Natural killer cell treated with Interleukin-12 subunit alpha and Interleukin-12 subunit beta and Interleukin-15 and Interleukin-18, amount 100 ng/mL, for 72 hours (primary cell): ENCODE data around the gene SBSN. TPM values are rescaled to one million over a fixed set of nuclear protein-coding genes. Genes with fewer than 3 reads are reported as not detected.
A peak's percentile ranks its signal among the peaks of the same experiment; 100 is the strongest.

Experiments used
- ATAC-seq, 2 donors: fragments of 150-1000 bp; cut with Tn5 transposase in 1 of 2; sonication (Bioruptor Pico), chemical (Tn5 transposase) in 1 of 2; 2 replicates each; pipeline ENCODE4 v1.10.0; 2021
- DNase-seq: peaks from one replicate; pipeline ENCODE4 v3.0.0; 2022; ENCODE audit warnings: low spot score
- H3K27ac Mint-ChIP-seq, 2 donors: 1 replicate in 1 of 2; 2 replicates in 1 of 2; pipeline ENCODE4 v1.8.0; 2022; ENCODE audit warnings: mixed read lengths in 2 of 2, mild to moderate bottlenecking in 1 of 2, moderate library complexity in 1 of 2
- H3K27me3 Mint-ChIP-seq, 2 donors: 1 replicate in 1 of 2; 2 replicates in 1 of 2; pipeline ENCODE4 v1.8.0; 2022; ENCODE audit warnings: mixed read lengths in 2 of 2
- H3K36me3 Mint-ChIP-seq: one replicate; pipeline ENCODE4 v1.8.0; 2022; ENCODE audit warnings: mixed read lengths
- H3K4me1 Mint-ChIP-seq, 2 donors: 1 replicate in 1 of 2; 2 replicates in 1 of 2; pipeline ENCODE4 v1.8.0; 2022; ENCODE audit warnings: low read depth in 2 of 2, mixed read lengths in 2 of 2, mild to moderate bottlenecking in 1 of 2
- H3K4me3 Mint-ChIP-seq: one replicate; pipeline ENCODE4 v1.8.0; 2022; ENCODE audit warnings: mixed read lengths
- H3K9me3 Mint-ChIP-seq: 2 replicates; pipeline ENCODE4 v1.8.0; 2022; ENCODE audit warnings: mixed read lengths
- total RNA-seq, 2 donors: library from RNA; stranded (reverse); gene quantifications; one replicate each; pipeline ENCODE4 v1.2.3, GENCODE V29; 2022

The SBSN gene
- total RNA-seq, 2 donors from 2014 or later = not detected

- Mint-ChIP-seq H3K4me3 (no peak overlapping the region), H3K4me1 (peaks cover 0 to 9% of the 10 kb centered on the region in 2 donors), H3K9me3 (no peaks in the 10 kb centered on the region), H3K27me3 (no peaks in the 10 kb centered on the region), H3K27ac (no peak overlapping the region), H3K36me3 (no peaks in the 10 kb centered on the region)
- no peak for DNase-seq
- ATAC-seq = no peak
Measured at GRCh38 chr19:35498220-35498619, 29.9 kb downstream of the SBSN start.

GRCh38 chr19:35497406-35497805 is 30.7 kb downstream of the SBSN start:
- DNase-seq (no peak), ATAC-seq (no peak)
- Mint-ChIP-seq H3K27ac (no peak overlapping the region), H3K9me3 (no peaks in the 10 kb centered on the region), H3K27me3 (no peaks in the 10 kb centered on the region), H3K4me1 (peaks cover 0 to 9% of the 10 kb centered on the region in 2 donors), H3K4me3 (no peak overlapping the region), H3K36me3 (no peaks in the 10 kb centered on the region)

DNA sequence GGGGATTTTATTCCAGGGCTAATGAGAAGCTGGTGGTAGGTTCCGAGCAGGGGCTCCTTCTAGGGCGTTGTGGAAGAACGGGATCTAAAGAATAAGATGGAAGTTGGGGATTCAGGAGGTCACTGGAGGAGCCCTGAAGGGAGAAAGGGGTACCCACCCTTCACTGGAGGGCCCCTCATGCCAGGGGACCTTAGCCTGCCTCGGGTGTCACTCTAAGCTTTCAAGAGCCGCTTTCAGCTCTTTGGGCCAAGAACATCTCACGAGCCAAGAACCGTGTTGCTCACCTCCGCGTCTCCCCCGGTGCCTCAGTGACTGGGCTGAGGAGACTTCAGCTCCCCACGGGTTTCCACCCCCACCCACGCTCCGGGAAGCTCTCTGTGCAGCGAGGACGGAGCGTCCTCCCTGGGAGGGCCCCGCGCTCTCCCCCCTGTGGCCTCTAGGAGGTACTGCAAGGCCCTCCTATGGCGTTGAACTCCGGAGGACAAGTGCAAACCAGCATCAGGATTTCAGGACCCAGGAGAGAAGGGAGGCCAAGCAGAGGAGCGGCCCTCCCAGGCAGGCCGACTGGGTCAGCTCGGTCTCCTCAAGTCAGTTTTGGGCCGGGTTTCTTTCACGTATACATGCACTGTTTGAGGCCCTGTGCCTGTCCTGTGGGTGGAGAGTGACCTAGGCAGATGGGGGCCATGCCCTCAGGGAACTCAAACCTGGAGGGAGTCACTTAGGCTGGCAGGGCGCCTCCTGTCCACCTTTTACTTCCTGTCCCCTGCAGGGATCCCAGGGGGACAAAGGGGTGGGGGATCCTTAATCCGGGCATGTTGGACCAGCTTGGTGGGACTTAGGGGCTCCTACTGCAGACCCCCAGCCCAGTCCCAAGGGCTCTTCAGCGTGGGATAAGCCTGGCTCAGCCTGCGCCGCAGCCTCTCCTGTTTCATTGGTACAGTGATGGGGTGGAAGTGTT is 32.7 kb downstream of the SBSN start:
- H3K4me1 Mint-ChIP-seq = peaks cover 0 to 9% of the 10 kb centered on the region in 2 donors
- ATAC-seq = peak; percentile 82 to 91
- H3K9me3 Mint-ChIP-seq = no peaks in the 10 kb centered on the region
- peaks cover 4 to 13% of the 10 kb centered on the region in 2 donors for H3K27me3 Mint-ChIP-seq
- H3K27ac Mint-ChIP-seq = no peak overlapping the region
- H3K4me3 Mint-ChIP-seq = no peak overlapping the region
- H3K36me3 Mint-ChIP-seq = no peaks in the 10 kb centered on the region
- DNase-seq = peak; percentile 82

GRCh38 chr19:35493971-35494370 is 34.1 kb downstream of the SBSN start:
- H3K9me3 Mint-ChIP-seq = no peaks in the 10 kb centered on the region
- H3K27ac Mint-ChIP-seq = no peak overlapping the region
- no peaks in the 10 kb centered on the region for H3K36me3 Mint-ChIP-seq
- H3K4me3 Mint-ChIP-seq = no peak overlapping the region
- ATAC-seq (no peak), DNase-seq (no peak)
- peaks cover 0 to 9% of the 10 kb centered on the region in 2 donors for H3K4me1 Mint-ChIP-seq
- peaks cover 4 to 14% of the 10 kb centered on the region in 2 donors for H3K27me3 Mint-ChIP-seq

DNA sequence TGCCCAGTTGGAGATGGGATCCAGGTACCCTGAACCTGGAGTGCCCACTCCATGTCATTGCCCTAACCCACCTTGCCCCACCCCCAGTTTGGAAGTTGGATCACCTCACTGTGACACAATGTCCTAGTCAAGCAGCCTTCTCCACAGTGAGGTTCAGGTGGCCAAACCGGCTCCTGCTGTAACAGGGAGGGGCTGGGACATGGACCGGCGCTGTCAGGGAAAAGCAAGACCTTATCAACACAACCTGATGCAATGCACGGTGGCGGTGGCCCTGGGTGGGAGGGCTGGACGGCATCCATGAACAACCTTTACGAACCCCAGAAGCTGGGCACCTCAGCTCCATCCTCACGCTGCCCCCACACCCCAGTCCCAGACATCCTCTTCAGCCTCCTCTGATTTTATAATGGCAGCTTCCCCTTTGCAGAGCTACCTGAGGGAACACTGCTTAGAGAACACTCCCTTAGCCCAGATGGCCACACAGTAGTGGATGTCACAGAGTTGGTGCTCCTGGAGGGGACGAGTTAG is 36.2 kb downstream of the SBSN start:
- DNase-seq (no peak), ATAC-seq (no peak)
- Mint-ChIP-seq H3K36me3 (no peaks in the 10 kb centered on the region), H3K9me3 (no peaks in the 10 kb centered on the region), H3K27me3 (peaks cover 12 to 24% of the 10 kb centered on the region in 2 donors), H3K4me1 (peaks cover 0 to 9% of the 10 kb centered on the region in 2 donors), H3K27ac (no peak overlapping the region), H3K4me3 (no peak overlapping the region)

DNA sequence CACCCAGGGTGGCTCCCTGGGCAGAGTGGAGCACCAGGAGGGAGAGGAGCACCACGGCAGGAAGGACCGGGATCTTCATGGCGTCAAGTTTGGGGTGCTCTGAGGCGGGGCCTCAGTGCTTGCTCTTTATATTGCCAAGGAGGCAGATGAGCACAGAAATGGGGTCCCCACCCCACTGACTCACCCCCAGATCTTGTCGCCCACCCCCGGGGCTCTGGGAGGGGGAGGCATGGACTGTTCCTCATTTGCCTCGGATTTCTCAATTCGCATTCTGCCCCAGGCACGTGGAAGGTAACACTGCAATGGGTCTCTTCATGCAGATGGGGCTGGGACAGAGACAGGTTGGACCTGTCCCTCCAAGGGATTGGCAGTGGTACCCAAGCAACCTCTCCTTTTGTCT is 37.7 kb downstream of the SBSN start, which contains the start of gene KRTDAP:
TSS of gene KRTDAP (minus strand) at position 101 of the 400 bp plus-strand sequence. CDS start at position 79, 22 bp downstream.
- Mint-ChIP-seq H3K27me3 (peaks cover 21 to 37% of the 10 kb centered on the region in 2 donors), H3K9me3 (no peaks in the 10 kb centered on the region), H3K27ac (no peak within 1 kb of the TSS), H3K4me1 (peaks cover 0 to 6% of the 10 kb centered on the region in 2 donors), H3K36me3 (no peaks in the 10 kb centered on the region), H3K4me3 (no peak within 1 kb of the TSS)
- no peak for DNase-seq
- no peak for ATAC-seq

DNA sequence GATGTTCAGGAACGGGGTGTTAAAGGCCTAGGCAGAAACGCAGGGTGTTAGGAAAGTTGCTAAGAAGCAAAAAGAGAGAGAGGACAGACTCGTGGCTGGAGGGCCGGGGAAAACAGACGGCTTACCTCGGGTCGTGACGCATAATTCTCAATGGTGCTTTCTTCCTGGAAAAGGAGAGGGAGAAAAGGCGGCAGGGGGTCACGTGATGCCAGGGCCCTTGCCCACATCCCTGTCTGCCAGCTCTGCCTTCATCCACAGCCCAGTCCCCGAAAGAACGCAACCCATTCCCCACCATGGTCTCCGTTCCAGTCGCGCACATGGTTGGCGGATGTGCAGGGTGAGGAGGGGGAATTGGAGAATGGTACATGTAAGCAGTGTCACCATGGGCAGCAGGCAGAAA is 39.4 kb downstream of the SBSN start:
- Mint-ChIP-seq H3K27me3 (peaks cover 21 to 37% of the 10 kb centered on the region in 2 donors), H3K9me3 (no peaks in the 10 kb centered on the region), H3K4me1 (peaks cover 0 to 5% of the 10 kb centered on the region in 2 donors), H3K4me3 (no peak overlapping the region), H3K27ac (no peak overlapping the region), H3K36me3 (no peaks in the 10 kb centered on the region)
- DNase-seq (no peak), ATAC-seq (no peak)

GRCh38 chr19:35487656-35488182 is 40.4 kb downstream of the SBSN start:
- Mint-ChIP-seq H3K4me3 (no peak overlapping the region), H3K4me1 (peaks cover 0 to 5% of the 10 kb centered on the region in 2 donors), H3K27ac (no peak overlapping the region), H3K9me3 (no peaks in the 10 kb centered on the region), H3K36me3 (no peaks in the 10 kb centered on the region), H3K27me3 (peaks cover 23 to 37% of the 10 kb centered on the region in 2 donors)
- ATAC-seq (no peak), DNase-seq (no peak)

DNA sequence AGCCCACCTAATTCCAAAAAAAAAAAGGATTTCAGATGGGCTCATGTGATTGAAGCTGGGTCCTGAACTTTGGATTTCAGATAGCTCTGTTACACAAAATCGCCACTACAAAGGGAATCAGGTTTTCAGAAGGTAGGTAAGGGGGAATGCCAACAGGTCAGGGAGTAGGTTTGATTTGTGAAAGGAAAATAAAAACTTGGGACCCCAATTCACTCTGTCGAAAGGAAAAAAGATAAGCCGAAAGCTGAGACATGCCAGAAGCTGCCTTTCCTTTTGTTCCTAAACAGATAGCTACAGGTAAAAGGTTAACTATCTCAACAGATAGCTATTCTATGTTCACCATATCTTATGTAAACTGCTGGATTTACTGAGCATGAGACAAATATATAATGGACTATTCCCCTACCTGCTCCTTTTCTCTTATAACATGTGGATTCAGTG is 41.8 kb downstream of the SBSN start:
- DNase-seq (no peak), ATAC-seq (no peak)
- H3K4me3 Mint-ChIP-seq = no peak overlapping the region
- peaks cover 0 to 5% of the 10 kb centered on the region in 2 donors for H3K4me1 Mint-ChIP-seq
- H3K36me3 Mint-ChIP-seq = no peaks in the 10 kb centered on the region
- no peaks in the 10 kb centered on the region for H3K9me3 Mint-ChIP-seq
- H3K27ac Mint-ChIP-seq = no peak overlapping the region
- H3K27me3 Mint-ChIP-seq = peaks cover 22 to 33% of the 10 kb centered on the region in 2 donors

DNA sequence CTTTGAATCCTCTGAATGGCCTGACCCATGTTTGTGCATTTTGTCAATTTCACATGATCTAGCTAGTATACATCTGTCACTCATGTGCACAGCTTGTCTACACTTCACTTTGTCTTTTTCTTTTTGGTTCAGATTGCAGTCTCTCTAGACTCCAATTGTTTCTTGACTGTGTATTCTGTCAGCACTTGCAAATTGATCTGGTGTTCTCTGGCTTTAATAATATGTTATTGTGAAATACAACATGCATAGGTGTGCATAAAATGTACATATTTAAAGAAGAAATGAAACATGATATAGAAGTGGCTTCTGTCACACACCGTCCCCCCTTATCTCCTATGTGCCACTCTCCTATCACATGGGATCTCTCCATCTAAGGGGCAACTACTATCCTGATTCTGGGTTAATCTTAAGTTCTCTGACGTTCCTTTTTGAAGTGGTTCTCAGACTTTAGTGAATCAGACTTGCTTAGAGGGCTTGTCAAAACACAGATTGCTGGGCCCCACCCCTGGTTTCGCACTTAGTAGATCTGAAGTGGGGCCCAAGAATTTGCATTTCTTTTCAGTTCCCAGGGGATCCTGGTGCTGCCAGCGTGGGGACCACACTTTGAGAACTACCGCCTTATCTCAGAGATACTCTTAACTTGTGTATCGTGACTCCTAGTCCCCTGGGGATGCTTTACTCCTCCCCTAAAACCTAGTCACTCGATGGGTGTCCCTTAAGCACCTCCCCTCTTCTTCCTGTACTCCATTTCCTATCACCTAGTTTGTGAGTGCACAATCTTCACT is 43.7 kb downstream of the SBSN start:
- no peak for ATAC-seq

DNA sequence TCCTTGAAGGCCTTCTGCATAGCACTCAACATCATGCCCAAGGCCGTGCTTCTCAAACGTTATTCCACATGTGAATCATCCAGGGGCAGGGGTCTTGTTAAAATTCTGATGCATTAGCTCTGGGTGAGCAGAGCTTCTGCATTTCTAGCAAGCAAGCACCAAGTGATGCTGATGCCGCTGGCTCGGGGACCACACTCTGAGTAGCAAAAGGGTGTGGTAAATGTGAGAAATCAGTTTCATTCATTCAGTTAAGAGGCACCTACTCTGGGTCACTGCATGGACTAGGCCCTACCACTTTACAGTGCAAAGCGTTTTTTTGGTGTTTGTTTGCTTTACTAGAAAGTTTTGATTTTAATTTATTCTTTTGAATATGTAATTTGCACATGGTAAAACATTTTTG is 45.0 kb downstream of the SBSN start:
- ATAC-seq (no peak), DNase-seq (no peak)
- Mint-ChIP-seq H3K4me1 (peaks cover 0 to 5% of the 10 kb centered on the region in 2 donors), H3K36me3 (no peaks in the 10 kb centered on the region), H3K27ac (no peak overlapping the region), H3K27me3 (peaks cover 17 to 23% of the 10 kb centered on the region in 2 donors), H3K4me3 (no peak overlapping the region), H3K9me3 (no peaks in the 10 kb centered on the region)

More for the DNA sequence above, 43.7 kb downstream of the SBSN start:
- Mint-ChIP-seq H3K27me3 (peaks cover 19 to 23% of the 10 kb centered on the region in 2 donors), H3K36me3 (no peaks in the 10 kb centered on the region), H3K9me3 (no peaks in the 10 kb centered on the region), H3K27ac (no peak overlapping the region), H3K4me1 (peaks cover 0 to 5% of the 10 kb centered on the region in 2 donors), H3K4me3 (no peak overlapping the region)
- DNase-seq = no peak

- no peak overlapping the region for H3K27ac Mint-ChIP-seq
- no peaks in the 10 kb centered on the region for H3K4me1 Mint-ChIP-seq
- no peak overlapping the region for H3K4me3 Mint-ChIP-seq
- H3K9me3 Mint-ChIP-seq = no peaks in the 10 kb centered on the region
- H3K27me3 Mint-ChIP-seq = peaks cover 0 to 2% of the 10 kb centered on the region in 2 donors
- no peaks in the 10 kb centered on the region for H3K36me3 Mint-ChIP-seq
- no peak for ATAC-seq
- no peak for DNase-seq
Measured at GRCh38 chr19:35478794-35479677, 49.1 kb downstream of the SBSN start.
